22Rv1 (cell line): ENCODE measurements around the gene SARDH.

ENCODE experiments used
- CTCF ChIP-seq: fragments of 450-650 bp; IDR thresholded peaks from 2 replicates; pipeline ENCODE4 v1.5.1; 2017; ENCODE audit warnings: mild to moderate bottlenecking
- ZFX ChIP-seq: fragments of 450-650 bp; IDR thresholded peaks from 2 replicates; pipeline ENCODE4 v1.6.1; 2017; ENCODE audit warnings: antibody characterized with exemption, borderline replicate concordance

- TF ChIP-seq CTCF (no peak), ZFX (no peak)
Measured at GRCh38 chr9:133641396-133641655, 96.8 kb downstream of the SARDH start.
